ENCODE measurements around the gene ANGPT4. TPM values are rescaled to one million over a fixed set of nuclear protein-coding genes. Genes with fewer than 3 reads are reported as not detected.

ANGPT4 gene
- total RNA-seq, result not detected in 2 replicates

GRCh38 chr20:916125-916799, at the start of gene ANGPT4:
TSS of gene ANGPT4 (minus strand) at chr20:916334. CDS start at chr20:916214, 120 bp downstream.

GRCh38 chr20:833450-834150, 82.5 kb downstream of the ANGPT4 start, which contains the start of gene FAM110A:
TSS of gene FAM110A (plus strand) at chr20:833715. CDS start at chr20:844805, 11,090 bp downstream.

Other genes with a start within 250 kb of the ANGPT4 start
- gene SCRT2, start 240.5 kb downstream of the ANGPT4 start, total RNA-seq, result not detected in 2 replicates
- not detected in 2 replicates for gene SLC52A3, start 147.8 kb downstream of the ANGPT4 start, total RNA-seq
- 2.3 and 3.3 TPM in 2 replicates for gene FAM110A, start 82.6 kb downstream of the ANGPT4 start, total RNA-seq
- not detected in 2 replicates for gene RSPO4, start 86.0 kb upstream of the ANGPT4 start, total RNA-seq
- gene PSMF1, start 202.3 kb upstream of the ANGPT4 start, total RNA-seq, result 27.3 and 38.1 TPM in 2 replicates

Measured in epithelial cell of umbilical artery (primary cell).